A673 (cell line): ENCODE data around the gene METTL21A.

Experiments
- EZH2 ChIP-seq: fragments of 200-600 bp; sonication (generic); IDR thresholded peaks from 2 replicates; pipeline ENCODE4 v1.6.1; 2017; ENCODE audit warnings: borderline replicate concordance, low read depth, mild to moderate bottlenecking, mixed read lengths, antibody characterized with exemption, low read length; ENCODE audit not compliant: poor library complexity, severe bottlenecking
- TF ChIP-seq, protein P1 (sequence below): fragments of 300-800, 200-600 bp; sonication (generic); conservative IDR thresholded peaks from 2 replicates; pipeline ENCODE4 v1.5.1; 2017; ENCODE audit warnings: low read depth, mild to moderate bottlenecking, antibody characterized with exemption, low read length, moderate library complexity, mixed read lengths

DNA sequence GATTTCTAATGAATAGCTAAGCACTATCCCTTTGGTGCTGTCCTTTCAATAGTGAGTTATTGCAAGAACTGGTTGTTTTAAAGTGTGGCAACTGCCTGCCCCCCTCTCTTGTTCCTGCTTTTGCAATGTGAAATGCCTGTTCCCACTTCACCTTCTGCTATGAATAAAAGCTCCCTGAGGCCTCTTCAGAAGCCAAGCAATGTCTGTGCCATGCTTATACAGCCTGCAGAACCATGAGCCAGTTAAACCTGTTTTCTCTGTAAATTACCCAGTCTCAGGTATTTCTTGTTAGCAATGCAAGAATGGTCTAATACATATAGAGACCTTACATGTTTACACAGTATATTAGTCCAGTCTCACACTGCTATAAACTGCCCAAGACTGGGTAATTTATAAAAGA is 15.0 kb upstream of the METTL21A start:
- TF ChIP-seq, protein P1, sequence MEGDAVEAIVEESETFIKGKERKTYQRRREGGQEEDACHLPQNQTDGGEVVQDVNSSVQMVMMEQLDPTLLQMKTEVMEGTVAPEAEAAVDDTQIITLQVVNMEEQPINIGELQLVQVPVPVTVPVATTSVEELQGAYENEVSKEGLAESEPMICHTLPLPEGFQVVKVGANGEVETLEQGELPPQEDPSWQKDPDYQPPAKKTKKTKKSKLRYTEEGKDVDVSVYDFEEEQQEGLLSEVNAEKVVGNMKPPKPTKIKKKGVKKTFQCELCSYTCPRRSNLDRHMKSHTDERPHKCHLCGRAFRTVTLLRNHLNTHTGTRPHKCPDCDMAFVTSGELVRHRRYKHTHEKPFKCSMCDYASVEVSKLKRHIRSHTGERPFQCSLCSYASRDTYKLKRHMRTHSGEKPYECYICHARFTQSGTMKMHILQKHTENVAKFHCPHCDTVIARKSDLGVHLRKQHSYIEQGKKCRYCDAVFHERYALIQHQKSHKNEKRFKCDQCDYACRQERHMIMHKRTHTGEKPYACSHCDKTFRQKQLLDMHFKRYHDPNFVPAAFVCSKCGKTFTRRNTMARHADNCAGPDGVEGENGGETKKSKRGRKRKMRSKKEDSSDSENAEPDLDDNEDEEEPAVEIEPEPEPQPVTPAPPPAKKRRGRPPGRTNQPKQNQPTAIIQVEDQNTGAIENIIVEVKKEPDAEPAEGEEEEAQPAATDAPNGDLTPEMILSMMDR, result no peak
- TF ChIP-seq EZH2, result no peak
